HG03196 (cell line): ENCODE measurements around the gene KRT82.

Experiments used
- ATAC-seq: cut with Tn5 transposase; IDR thresholded peaks from one replicate; pipeline ENCODE4 v1.9.1; 2021; ENCODE audit not compliant: unreplicated experiment

The KRT82 gene

DNA sequence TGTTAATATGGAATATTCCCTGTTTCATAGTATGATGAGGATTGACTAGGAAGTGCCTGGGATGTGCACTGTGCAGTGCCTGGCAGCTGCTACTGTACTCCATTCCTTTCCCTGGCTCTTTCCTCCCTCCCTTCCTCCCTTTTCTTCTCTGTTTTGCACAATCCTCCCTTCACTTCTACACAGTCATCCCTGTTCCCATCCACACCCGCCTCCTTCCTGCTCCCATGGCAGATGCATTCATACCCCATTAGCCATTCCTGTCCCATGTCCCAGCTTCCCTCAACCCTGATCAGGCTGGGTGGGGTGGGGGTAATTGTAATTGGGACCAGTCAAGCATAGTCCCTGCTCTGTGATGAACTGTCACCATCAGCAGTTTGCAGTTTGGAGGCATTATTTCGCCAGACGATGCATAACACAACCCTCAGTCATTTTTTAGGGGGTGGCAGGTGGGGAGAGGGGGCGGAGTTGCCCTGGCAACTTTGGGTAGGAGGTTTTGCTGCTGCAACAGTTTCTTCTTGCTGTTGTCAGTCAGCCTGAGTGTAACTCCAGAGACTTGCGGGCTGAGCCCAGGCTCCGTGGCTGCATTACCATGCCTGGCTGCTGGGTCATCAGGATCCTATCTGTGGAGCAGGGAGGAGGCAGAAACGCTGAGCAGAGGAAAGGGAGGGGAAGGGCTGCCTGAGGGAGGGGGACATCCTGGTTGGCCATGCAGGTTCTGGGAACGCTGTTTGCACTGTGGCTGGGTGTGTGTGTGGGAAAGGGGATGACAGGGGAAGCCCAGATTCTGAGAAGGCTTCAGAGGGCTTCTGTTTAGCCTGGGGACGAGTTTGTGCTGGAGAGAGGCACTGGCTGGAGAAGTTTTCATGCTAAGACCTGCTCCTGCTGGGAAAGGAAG, 16.6 kb downstream of the KRT82 start:
- ATAC-seq: no peak

DNA sequence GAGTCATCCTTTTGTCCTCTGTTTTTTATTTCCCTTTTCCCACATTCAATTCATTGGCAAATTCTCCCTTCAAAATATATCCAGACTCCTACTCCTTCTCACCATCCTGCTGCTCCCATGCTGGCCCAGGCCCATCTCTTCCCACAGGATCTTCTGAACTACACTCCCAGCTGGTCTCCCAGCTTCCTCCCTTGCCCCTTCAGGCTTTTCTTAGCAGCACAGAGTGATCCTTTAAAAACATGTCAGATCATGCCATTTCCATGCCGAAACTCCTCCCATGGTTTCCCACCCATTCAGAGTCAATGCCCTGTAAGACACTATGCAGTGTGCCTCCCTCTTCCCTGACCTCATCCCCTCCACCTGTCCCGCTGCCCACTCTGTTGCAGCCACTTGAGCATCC, 18.3 kb downstream of the KRT82 start:
- no peak for ATAC-seq

DNA sequence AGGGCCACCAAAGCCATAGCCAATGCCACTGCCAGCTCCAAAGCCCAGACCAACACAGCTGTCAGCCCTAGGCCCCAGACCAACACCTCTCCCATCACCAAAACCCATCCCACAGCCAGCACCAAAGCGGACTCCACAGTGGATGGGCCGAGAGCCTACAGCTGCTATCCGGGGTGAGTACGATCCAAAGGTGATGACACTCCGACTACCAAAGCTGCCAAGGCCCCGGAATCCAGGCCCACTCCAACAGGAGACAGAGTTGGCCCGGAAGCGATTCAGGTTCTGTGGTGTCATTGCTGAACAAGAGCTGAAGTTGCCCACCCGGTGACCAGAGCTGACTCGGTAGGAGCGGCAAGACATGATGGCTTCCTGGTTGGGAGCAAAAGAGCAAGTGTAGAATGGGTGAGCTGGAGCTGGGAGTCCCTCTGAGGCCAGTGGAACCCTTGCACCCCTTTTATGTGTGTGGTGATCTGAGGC, 20.9 kb downstream of the KRT82 start, which contains the start of gene KRT84:
KRT84 (minus strand) TSS at position 427 of the 477 bp plus-strand sequence; CDS start at position 360, 67 bp downstream.
- no peak for ATAC-seq

DNA sequence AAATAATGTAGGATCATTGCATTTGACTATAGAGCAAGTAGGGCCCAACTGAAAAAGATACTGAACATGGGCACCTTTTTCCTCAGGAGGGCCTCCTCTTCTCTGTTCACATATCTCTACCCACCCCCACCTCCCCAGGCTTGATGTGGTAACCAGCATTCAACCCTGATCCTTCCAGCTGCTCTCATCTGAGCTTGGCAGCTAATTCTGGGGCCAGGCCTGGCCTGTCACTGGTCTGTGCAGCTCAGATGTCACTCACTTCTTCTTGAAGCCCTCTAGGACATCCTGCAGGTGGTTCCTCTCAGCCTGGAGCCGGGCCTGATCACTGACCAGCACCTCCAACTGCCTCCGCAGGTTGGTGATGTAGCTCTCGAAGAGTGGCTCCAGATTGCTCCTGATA, 22.8 kb downstream of the KRT82 start:
- ATAC-seq: no peak

DNA sequence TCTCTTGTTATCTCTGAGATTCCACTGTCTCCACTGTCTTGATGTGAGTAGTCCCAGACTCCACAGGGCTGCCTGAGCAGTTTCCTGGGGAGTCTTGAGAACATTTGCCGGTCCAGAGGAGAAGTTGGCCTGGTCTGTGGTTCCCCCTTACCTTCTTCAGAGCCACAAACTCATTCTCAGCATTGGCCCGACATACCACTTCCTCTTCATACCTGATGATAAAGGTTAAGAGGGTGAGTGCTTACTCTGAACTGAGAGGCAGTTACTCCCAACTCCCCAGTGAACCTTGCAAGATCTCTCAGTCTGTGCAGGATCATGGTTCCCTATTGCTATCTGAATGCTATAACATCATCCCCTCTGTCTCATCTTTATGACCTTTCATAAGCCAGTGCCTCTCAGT, 23.3 kb downstream of the KRT82 start:
- no peak for ATAC-seq

DNA sequence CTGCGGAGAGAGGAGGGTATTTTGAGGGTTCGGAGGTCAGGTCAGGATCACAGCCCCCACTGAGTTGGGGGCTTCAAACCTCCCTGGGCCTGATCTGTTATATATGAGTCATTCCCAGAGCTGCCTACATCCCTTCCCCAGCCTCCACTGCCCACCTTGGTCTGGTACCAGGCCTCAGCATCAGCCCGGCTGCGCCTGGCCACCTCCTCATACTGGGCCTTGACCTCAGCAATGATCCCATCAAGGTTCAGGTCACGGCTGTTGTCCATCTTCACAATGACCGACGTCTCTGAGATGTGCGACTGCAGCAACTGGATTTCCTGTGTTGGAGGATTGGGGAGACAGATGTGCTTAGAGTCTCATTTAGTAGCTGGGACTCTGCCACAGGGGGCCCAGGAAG, 24.9 kb downstream of the KRT82 start:
- no peak for ATAC-seq

DNA sequence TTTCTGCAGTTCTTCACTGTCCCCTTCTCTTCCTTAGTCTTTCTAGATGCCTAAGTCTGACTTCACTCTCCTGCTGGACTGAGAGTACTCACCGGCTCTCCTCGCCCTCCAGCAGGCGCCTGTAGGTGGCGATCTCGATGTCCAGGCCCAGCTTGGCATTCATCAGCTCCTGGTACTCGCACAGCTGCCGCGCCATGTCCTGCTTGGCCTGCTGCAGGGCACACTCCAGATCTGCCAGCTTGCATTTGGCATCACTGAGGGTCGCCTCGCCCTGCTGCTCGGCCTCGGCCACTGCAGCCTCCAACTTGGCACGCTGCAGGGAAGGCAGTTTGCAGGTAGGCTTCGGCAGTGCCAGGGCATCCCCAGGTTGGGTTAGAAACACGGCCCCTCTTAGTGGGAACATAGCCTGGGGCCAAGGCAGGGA, 25.9 kb downstream of the KRT82 start:
- ATAC-seq: no peak

DNA sequence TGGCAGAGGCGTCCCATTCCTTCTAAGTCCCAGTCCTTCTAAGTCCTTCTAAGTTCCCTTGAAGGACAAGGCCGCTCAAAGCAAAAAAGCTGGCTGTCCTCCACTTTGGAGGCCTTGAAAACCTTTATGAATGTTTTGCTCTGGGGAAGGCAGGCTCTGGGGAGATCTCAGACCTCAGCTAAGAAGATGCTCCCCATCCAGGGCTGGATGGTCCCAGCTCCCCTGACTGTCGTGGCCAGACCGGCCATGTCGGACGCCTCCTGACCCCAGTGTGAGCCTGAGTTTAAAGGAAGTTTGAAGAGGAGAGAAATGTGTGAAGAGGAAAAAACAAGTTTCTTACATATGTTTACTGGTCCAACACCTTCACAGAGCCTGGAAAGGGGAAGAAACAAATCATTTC, 26.6 kb downstream of the KRT82 start:
- no peak for ATAC-seq

DNA sequence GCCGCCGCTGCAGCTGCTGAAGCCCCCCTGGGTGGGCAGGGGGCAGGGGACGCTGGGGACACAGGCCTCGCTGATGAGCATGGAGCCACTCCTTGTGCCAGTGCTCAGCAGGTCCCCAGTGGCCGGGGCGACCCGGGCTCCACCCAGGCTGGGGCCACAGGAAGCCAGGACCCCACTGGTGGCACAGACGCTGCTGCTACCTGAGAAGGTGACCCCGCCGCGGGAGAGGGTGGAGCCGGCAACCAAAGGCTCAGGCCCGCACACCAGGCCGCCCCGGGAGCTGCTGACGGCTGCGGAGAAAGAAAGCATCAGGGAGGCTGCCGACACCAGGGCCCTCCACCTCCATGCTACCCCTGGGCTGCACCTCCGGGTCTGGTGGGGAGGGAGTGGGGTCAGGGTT, 28.0 kb downstream of the KRT82 start:
- ATAC-seq: no peak

DNA sequence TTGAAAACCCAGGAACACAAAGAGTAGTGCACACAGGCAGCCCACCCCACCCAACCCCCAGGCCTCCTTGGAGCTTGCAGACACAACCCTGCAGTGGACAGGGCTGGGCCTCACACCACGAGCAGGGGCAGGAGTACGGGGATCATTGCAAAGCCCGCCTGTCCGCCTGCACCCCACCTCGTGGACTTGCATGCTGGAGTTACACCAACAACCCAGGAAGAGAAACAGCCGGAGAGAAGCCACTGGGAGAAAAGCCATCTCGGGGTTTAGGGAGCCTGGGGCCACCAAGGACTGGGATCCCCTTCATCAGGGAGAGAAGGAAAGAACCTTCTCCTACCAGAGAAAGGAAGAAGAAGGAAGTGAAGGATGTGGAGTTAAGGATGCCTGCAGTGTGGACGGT, 28.9 kb downstream of the KRT82 start:
- ATAC-seq: no peak

DNA sequence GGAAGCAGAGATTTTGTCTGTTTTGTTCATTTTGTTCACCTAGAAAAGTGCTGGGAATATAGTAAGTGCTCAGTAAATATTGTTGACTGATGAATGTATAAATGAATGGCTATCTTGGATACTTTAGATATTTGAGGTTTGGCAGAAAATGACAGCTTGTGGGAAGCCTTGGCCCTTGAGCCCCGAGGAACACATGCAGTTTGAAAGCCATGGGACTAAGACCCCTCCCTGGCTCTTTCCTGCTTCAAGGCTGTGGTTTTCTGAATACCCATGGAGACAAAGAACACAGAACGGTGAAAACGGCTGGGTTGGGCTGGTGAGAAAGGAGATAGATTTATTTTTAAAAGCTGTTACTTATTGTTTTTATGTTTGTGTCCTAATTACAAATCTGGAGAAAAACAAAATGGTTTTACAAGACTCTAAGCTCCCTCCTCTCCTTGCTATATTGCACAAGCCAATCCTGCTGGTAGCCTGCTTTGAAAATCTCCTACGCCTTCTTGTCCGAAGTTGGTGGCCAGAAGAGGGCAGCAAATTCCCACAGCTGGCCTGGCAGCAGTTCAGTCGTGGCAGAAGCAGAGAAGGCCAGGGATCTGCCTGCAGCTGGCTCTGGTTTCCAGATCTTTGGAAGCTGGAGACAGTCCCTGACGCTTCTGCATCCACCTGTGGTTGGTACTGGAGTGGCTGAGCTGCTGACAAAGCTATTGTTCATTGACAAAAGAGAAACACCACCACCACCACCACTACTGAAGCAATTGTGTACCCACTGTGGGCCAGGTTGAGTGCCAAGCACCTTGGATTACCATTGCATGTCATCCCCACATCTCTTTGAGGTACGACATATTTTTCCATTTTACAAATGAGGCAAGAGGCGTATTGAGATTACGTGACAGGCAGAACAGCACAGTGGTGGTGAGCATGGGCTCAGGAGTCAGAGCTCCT, 33.6 kb downstream of the KRT82 start:
- ATAC-seq: no peak

DNA sequence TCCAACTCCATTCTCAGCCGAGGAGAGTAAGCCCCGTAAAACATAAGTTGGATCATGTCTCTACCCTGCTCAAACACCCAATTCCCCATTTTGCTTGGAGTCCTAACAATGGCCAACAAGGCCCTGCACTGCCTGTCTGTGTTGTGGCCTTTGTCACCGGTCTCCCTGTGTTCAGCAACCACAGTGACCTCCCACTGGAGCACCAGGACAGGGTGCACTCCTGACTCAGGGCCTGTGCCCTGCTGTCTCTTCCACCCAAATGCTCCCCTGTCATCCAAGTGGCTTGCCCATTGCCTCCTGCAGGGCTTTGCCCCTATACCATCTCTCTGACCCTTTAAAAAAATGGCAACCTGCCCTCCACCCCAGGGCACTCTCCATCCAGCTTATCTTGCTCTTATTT, 34.4 kb downstream of the KRT82 start:
- ATAC-seq: no peak

DNA sequence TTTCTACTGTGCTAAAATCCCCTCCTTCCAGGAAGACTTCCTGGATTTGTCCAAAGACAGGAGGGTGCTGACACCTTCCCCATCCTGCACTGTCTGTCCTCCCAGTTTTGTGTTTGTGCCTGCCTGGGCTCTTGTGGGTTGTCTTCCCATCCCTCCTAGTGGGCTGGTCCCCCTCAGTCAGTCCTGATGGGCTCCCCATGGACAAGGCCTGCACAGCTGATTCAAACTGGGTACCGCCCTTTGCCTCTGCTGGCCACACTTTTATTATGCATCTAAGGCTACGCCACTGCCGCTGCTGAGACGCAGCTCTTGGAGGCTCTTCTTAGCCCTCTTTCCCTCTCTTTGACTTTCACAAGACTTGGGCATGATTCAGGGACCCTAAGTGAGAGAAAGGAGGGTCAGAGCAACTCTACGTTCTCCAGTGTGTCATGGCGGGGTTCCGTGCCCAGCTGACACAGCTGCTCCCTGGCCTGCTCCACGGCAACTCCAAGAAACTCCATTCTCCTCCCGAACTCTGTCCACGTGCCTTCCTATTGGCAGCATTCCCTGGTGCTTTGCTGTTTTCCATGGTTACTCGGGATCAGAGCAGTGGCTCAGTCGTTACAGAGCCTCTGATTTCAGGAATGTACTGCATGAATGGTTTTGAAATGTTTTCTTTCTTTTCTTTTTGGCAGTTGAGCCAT, 35.1 kb downstream of the KRT82 start:
- no peak for ATAC-seq

DNA sequence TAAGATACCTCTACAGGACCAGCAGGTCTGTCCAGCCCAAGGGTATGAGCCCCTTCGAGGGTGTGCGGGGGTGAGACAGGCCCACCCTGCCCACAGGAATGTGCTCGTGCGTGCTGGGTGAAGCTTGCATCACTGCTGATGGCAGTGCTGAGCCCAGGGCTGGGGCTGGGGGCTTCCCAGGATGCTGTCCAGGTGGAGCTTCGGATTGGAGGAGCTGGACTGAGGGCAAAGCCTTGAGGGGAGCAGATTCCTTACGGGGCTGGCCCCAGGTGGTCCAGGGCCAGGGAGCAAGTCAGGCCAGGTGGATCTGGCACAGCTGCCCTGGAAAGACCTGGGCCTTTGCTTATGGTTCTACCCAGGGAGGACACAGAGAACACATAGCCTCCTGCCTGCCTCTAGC, 36.3 kb downstream of the KRT82 start:
- no peak for ATAC-seq

DNA sequence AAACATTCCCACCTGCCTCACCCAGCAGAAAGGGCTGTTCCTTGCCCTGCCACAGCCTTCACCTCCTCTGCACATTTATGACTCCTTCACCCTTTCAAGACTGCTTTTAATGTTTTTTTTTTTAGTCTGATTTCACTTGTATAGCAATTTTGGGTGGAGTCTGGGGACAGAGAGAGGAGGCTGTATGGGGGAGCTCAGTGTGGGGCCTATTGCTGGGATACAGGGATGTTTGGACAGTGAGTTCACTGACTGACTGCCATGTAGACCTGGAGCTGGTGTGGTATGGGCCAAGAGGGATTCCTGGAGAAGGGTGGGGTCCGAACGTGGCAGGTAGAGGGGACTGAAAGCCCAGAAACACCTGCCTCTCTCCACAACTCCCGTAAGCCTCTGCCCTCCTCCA, 36.9 kb downstream of the KRT82 start:
- no peak for ATAC-seq

DNA sequence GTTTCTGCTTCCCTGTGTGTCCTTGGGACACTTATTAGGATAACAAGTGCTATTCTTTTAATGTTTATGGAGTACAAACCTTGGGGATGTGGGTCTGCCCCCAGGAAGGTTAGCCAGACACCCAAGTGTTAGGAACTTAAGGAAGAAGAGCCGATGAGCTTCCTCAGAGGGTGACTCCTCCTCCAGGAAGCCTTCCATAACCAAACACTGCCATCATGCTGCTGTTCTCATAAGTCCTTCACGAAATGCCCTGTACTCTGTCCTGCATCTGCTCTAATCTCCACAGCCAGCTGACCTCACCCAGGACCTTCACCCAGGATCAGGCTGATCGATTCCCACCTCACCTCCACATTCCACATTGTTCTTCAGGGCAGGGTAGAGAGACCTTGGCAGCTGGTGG, 37.6 kb downstream of the KRT82 start:
- no peak for ATAC-seq

DNA sequence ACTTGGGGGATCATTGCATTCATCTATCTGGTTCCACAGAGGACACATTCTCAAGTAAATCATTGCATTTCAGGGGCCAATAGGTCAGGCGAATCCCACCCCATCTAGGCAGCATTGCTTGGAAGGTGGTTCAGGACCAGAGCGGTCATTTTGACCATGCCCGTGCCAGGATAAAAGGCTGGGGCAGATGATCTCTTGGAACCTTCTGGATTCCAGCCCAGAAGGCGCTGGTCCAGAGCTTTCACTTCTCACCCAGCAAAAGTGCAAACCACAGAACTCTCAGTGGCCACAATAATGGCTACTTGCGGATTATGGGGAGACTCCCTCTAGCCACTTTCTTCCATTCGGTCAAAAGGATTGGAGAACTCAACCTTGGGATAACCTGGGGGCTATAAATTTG, 38.3 kb downstream of the KRT82 start:
- no peak for ATAC-seq

DNA sequence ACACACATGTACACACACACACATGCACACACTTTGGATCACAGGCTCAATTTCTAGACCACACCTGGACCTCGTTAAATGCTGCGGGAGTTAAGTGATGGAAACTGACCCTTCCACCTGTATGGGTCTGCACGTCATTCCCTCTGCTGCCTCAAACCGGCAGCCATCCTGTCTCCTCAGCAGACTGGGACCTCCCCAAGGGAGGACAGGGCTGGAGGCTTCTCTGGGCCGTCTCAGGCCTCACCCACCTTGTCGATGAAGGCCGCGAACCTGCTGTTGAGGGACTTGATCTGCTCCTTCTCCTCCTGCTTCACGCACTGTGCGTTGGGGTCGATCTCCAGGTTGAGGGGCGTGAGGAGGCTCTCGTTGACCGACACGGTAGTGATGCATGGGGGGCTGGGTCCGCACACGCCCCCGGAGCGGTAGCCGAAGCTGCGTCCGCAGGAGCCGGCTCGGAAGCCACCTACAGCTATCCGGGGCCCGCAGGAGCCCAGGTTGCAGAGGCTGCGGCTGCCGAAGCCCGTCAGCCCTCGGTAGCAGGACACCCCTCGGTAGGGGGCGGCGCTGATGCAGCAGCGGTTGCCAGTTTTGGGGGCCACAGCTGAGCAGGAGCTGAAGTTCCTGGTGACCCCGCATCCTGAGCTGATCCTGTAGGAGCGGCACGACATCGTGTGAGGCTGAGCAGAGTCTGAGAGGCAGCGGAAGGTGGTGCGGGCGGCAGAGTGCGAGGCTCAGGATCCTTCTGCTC, 39.2 kb downstream of the KRT82 start, which contains the start of gene KRT85:
KRT85 (minus strand) TSS at position 744 of the 748 bp plus-strand sequence; CDS start at position 668, 76 bp downstream.
- ATAC-seq: no peak

DNA sequence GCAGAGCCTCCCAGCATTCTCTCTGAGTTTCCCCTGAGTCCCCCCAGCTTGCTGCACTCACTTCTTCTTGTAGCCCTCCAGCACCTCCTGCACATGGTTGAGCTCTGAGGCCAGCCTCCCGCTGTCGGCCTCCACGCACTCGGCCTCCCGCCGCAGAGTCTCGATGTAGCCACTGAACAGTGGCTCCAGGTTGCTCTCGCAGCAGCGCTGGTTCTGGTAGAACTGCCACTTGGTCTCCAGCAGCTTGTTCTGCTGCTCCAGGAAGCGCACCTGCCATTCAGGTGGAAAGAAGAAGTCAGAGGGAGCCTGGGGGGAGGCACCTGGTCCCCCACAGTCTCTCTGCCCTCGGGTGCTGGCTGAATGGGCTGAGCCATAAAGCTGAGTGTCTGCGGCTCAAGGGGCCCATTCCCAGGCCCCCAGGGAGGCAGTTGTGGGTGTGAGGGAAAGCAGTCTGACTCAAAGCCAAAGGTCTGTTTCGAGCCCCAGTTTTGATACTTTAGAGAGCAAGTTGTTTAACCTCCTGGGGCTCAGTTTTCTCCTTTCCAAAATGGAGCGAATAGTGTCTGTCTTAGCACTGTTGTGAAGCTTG, 41.1 kb downstream of the KRT82 start:
- no peak for ATAC-seq

DNA sequence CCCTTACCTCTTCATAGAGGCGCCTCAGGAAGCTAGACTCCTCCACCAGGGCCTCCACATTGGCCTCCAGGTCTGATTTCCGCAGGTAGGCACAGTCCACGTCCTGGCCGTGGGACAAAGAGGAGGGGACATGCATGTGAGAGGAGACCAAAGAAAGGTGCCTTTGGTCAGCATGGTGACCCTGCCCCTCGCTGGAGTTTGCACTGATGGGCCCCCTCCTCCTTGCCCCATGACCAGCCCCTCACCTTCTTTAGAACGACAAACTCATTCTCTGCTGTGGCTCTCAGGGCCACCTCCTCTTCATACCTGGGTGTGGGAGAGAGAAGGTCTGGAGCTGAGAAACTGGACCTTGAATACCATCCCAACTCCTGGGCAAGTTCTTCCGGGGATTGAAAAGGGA, 42.1 kb downstream of the KRT82 start:
- ATAC-seq: no peak
